Measurements from ENCODE around the gene CHD6.

The CHD6 gene

GRCh38 chr20:41355598-41356203 lies 262.5 kb downstream of the CHD6 start:
- Histone ChIP-seq H3K14ac (ENCODE audit: low read length in 2 of 2) (no peak overlapping the region), H2BK12ac (ENCODE audit: low read length in 2 of 2) (no peak overlapping the region), H3K27ac (ENCODE audit: low read length, poor library complexity, severe bottlenecking) (no peak overlapping the region), H3K79me1 (replicated peaks; ENCODE audit: low read length, poor library complexity, severe bottlenecking) (no peaks in the 10 kb centered on the region), H3K4me1 (ENCODE audit: control insufficient read depth, insufficient read depth, low read depth, low read length) (peaks cover 3% of the 10 kb centered on the region), H2BK5ac (ENCODE audit: low read depth, low read length, poor library complexity, severe bottlenecking) (no peak overlapping the region), H3K4me2 (ENCODE audit: low read length, poor library complexity, severe bottlenecking) (no peak overlapping the region), H2BK15ac (ENCODE audit: low read depth, poor library complexity, severe bottlenecking) (no peak overlapping the region), H3K36me3 (ENCODE audit: control insufficient read depth in 1 of 2, insufficient read depth in 2 of 2, low read depth in 1 of 2, low read length in 2 of 2) (peaks cover 68 to 75% of the 10 kb centered on the region in 2 experiments), H4K8ac (ENCODE audit: low read length) (no peak overlapping the region), H3K18ac (ENCODE audit: low read depth in 1 of 2, low read length in 2 of 2) (no peak overlapping the region), H3K9me3 (ENCODE audit: control insufficient read depth, low read length) (no peaks in the 10 kb centered on the region), H2AK5ac (ENCODE audit: low read length, severe bottlenecking) (no peak overlapping the region), H2BK120ac (ENCODE audit: low read depth, low read length) (no peak overlapping the region), H3K4ac (ENCODE audit: low read depth in 1 of 2, low read length in 2 of 2) (no peak overlapping the region), H2AFZ (ENCODE audit: low read depth, low read length) (no peak overlapping the region), H3K4me3 (ENCODE audit: insufficient read depth in 1 of 2, low read depth in 1 of 2, low read length in 2 of 2) (no peak overlapping the region), H3K23ac (ENCODE audit: low read length in 2 of 2) (no peak overlapping the region), H4K91ac (ENCODE audit: low read length) (no peak overlapping the region), H3K9ac (ENCODE audit: low read length) (no peak overlapping the region), H3K27me3 (ENCODE audit: control insufficient read depth in 1 of 2, insufficient read depth in 1 of 2, low read length in 2 of 2) (no peaks in the 10 kb centered on the region)
- 100% methylated on average over 2 of the region's 7 CpGs for WGBS
- no peak for DNase-seq

- H3K18ac ChIP-seq (ENCODE audit: low read depth in 1 of 2, low read length in 2 of 2): no peak overlapping the region
- H3K9ac ChIP-seq (ENCODE audit: low read length): no peak overlapping the region
- no peaks in the 10 kb centered on the region for H3K27me3 ChIP-seq (ENCODE audit: control insufficient read depth in 1 of 2, insufficient read depth in 1 of 2, low read length in 2 of 2)
- H3K36me3 ChIP-seq (ENCODE audit: control insufficient read depth in 1 of 2, insufficient read depth in 2 of 2, low read depth in 1 of 2, low read length in 2 of 2): peaks cover 74 to 78% of the 10 kb centered on the region in 2 experiments
- no peak overlapping the region for H3K14ac ChIP-seq (ENCODE audit: low read length in 2 of 2)
- H2BK15ac ChIP-seq (ENCODE audit: low read depth, poor library complexity, severe bottlenecking): no peak overlapping the region
- H3K27ac ChIP-seq (ENCODE audit: low read length, poor library complexity, severe bottlenecking): no peak overlapping the region
- no peak overlapping the region for H2AK5ac ChIP-seq (ENCODE audit: low read length, severe bottlenecking)
- H3K9me3 ChIP-seq (ENCODE audit: control insufficient read depth, low read length): no peaks in the 10 kb centered on the region
- H3K4me1 ChIP-seq (ENCODE audit: control insufficient read depth, insufficient read depth, low read depth, low read length): peaks cover 3% of the 10 kb centered on the region
- H3K4ac ChIP-seq (ENCODE audit: low read depth in 1 of 2, low read length in 2 of 2): no peak overlapping the region
- H4K8ac ChIP-seq (ENCODE audit: low read length): no peak overlapping the region
- no peak overlapping the region for H3K4me3 ChIP-seq (ENCODE audit: insufficient read depth in 1 of 2, low read depth in 1 of 2, low read length in 2 of 2)
- no peak overlapping the region for H4K91ac ChIP-seq (ENCODE audit: low read length)
- DNase-seq: no peak
- H3K79me1 ChIP-seq (replicated peaks; ENCODE audit: low read length, poor library complexity, severe bottlenecking): no peaks in the 10 kb centered on the region
- H3K4me2 ChIP-seq (ENCODE audit: low read length, poor library complexity, severe bottlenecking): no peak overlapping the region
- H2BK12ac ChIP-seq (ENCODE audit: low read length in 2 of 2): no peak overlapping the region
- 97% methylated on average over 3 of the region's 3 CpGs for WGBS
- H2AFZ ChIP-seq (ENCODE audit: low read depth, low read length): no peak overlapping the region
- no peak overlapping the region for H2BK5ac ChIP-seq (ENCODE audit: low read depth, low read length, poor library complexity, severe bottlenecking)
- no peak overlapping the region for H3K23ac ChIP-seq (ENCODE audit: low read length in 2 of 2)
- no peak overlapping the region for H2BK120ac ChIP-seq (ENCODE audit: low read depth, low read length)
These were observed 263.0 kb downstream of the CHD6 start for GRCh38 chr20:41355192-41355591.

GRCh38 chr20:41353530-41353929 lies 264.6 kb downstream of the CHD6 start:
- Histone ChIP-seq H3K4me1 (ENCODE audit: control insufficient read depth, insufficient read depth, low read depth, low read length) (peaks cover 3% of the 10 kb centered on the region), H2AFZ (ENCODE audit: low read depth, low read length) (no peak overlapping the region), H3K36me3 (ENCODE audit: control insufficient read depth in 1 of 2, insufficient read depth in 2 of 2, low read depth in 1 of 2, low read length in 2 of 2) (peaks cover 79 to 89% of the 10 kb centered on the region in 2 experiments), H2AK5ac (ENCODE audit: low read length, severe bottlenecking) (no peak overlapping the region), H3K14ac (ENCODE audit: low read length in 2 of 2) (no peak overlapping the region), H3K4ac (ENCODE audit: low read depth in 1 of 2, low read length in 2 of 2) (no peak overlapping the region), H2BK12ac (ENCODE audit: low read length in 2 of 2) (no peak overlapping the region), H2BK15ac (ENCODE audit: low read depth, poor library complexity, severe bottlenecking) (no peak overlapping the region), H3K9me3 (ENCODE audit: control insufficient read depth, low read length) (no peaks in the 10 kb centered on the region), H4K8ac (ENCODE audit: low read length) (no peak overlapping the region), H4K91ac (ENCODE audit: low read length) (peak overlapping the region; percentile 25), H3K23ac (ENCODE audit: low read length in 2 of 2) (no peak overlapping the region), H3K27me3 (ENCODE audit: control insufficient read depth in 1 of 2, insufficient read depth in 1 of 2, low read length in 2 of 2) (no peaks in the 10 kb centered on the region), H3K27ac (ENCODE audit: low read length, poor library complexity, severe bottlenecking) (no peak overlapping the region), H3K9ac (ENCODE audit: low read length) (no peak overlapping the region), H3K4me3 (ENCODE audit: insufficient read depth in 1 of 2, low read depth in 1 of 2, low read length in 2 of 2) (no peak overlapping the region), H3K4me2 (ENCODE audit: low read length, poor library complexity, severe bottlenecking) (no peak overlapping the region), H3K79me1 (replicated peaks; ENCODE audit: low read length, poor library complexity, severe bottlenecking) (no peaks in the 10 kb centered on the region), H2BK120ac (ENCODE audit: low read depth, low read length) (no peak overlapping the region), H3K18ac (ENCODE audit: low read depth in 1 of 2, low read length in 2 of 2) (no peak overlapping the region), H2BK5ac (ENCODE audit: low read depth, low read length, poor library complexity, severe bottlenecking) (no peak overlapping the region)
- DNase-seq: no peak

GRCh38 chr20:41352666-41353065 lies 265.5 kb downstream of the CHD6 start:
- no peak overlapping the region for H3K27ac ChIP-seq (ENCODE audit: low read length, poor library complexity, severe bottlenecking)
- H4K91ac ChIP-seq (ENCODE audit: low read length): no peak overlapping the region
- 83% methylated on average over 5 of the region's 5 CpGs for WGBS
- peaks cover 79 to 89% of the 10 kb centered on the region in 2 experiments for H3K36me3 ChIP-seq (ENCODE audit: control insufficient read depth in 1 of 2, insufficient read depth in 2 of 2, low read depth in 1 of 2, low read length in 2 of 2)
- H2AK5ac ChIP-seq (ENCODE audit: low read length, severe bottlenecking): no peak overlapping the region
- no peak overlapping the region for H4K8ac ChIP-seq (ENCODE audit: low read length)
- no peak overlapping the region for H3K14ac ChIP-seq (ENCODE audit: low read length in 2 of 2)
- H3K79me1 ChIP-seq (replicated peaks; ENCODE audit: low read length, poor library complexity, severe bottlenecking): peaks cover 2% of the 10 kb centered on the region
- H3K18ac ChIP-seq (ENCODE audit: low read depth in 1 of 2, low read length in 2 of 2): no peak overlapping the region
- H3K27me3 ChIP-seq (ENCODE audit: control insufficient read depth in 1 of 2, insufficient read depth in 1 of 2, low read length in 2 of 2): no peaks in the 10 kb centered on the region
- no peak overlapping the region for H3K23ac ChIP-seq (ENCODE audit: low read length in 2 of 2)
- H3K9ac ChIP-seq (ENCODE audit: low read length): no peak overlapping the region
- H3K9me3 ChIP-seq (ENCODE audit: control insufficient read depth, low read length): no peaks in the 10 kb centered on the region
- no peak overlapping the region for H3K4me3 ChIP-seq (ENCODE audit: insufficient read depth in 1 of 2, low read depth in 1 of 2, low read length in 2 of 2)
- no peak overlapping the region for H3K4ac ChIP-seq (ENCODE audit: low read depth in 1 of 2, low read length in 2 of 2)
- H2BK5ac ChIP-seq (ENCODE audit: low read depth, low read length, poor library complexity, severe bottlenecking): no peak overlapping the region
- no peak overlapping the region for H3K4me2 ChIP-seq (ENCODE audit: low read length, poor library complexity, severe bottlenecking)
- H2BK12ac ChIP-seq (ENCODE audit: low read length in 2 of 2): no peak overlapping the region
- no peak overlapping the region for H2BK120ac ChIP-seq (ENCODE audit: low read depth, low read length)
- H3K4me1 ChIP-seq (ENCODE audit: control insufficient read depth, insufficient read depth, low read depth, low read length): no peaks in the 10 kb centered on the region
- DNase-seq: no peak
- H2AFZ ChIP-seq (ENCODE audit: low read depth, low read length): no peak overlapping the region
- no peak overlapping the region for H2BK15ac ChIP-seq (ENCODE audit: low read depth, poor library complexity, severe bottlenecking)
